Hepatic stellate cell (primary cell): Measurements from ENCODE around the gene IFT43.
A peak's percentile ranks its signal among the peaks of the same experiment; 100 is the strongest.

Source experiments
- DNase-seq: peaks from one replicate; pipeline ENCODE4 v3.0.0; 2011; ENCODE audit warnings: low spot score

Gene IFT43

GRCh38 chr14:76015668-76016067, 30.1 kb downstream of the IFT43 start:
- no peak for DNase-seq

- no peak for DNase-seq
Observed at GRCh38 chr14:76019676-76020075, 34.1 kb downstream of the IFT43 start.

DNA sequence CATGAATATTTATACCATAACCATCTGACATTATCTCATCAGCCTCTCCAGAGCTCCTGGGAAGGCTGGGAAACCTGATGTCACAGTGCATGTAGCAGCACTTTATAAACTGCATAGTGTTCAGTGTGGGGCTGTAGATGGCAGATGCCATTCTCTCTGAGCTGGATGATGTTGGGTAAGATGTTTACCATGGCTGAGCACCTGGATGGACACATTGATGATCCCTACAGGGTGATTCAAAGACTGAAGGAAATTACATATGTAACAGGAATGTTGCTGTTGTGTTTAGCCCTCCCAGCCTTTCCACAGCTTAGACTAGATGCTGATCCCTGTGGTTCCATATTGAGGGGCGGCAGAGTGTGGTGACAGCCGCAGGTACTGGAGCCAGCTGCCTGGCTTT, 37.4 kb downstream of the IFT43 start:
- DNase-seq, result no peak

DNA sequence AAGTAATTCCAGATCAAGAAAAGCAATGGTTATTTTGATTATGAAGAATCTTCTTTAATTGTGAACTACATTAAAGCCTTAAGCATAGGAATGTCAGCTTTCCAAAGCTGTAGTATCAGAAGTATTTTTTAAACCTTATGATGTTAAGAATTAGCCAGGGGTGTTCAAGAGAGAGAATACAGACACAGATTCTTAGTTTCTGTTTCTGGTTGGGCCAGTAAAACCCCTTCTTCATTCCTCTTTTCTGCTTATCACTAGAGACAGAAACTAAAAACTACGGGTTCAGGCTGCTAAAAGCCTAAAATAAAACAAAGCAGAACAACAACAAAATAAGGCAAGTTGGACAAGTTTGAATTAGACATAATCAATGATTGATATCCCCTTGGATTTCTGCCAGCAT, 38.2 kb downstream of the IFT43 start:
- no peak for DNase-seq

DNA sequence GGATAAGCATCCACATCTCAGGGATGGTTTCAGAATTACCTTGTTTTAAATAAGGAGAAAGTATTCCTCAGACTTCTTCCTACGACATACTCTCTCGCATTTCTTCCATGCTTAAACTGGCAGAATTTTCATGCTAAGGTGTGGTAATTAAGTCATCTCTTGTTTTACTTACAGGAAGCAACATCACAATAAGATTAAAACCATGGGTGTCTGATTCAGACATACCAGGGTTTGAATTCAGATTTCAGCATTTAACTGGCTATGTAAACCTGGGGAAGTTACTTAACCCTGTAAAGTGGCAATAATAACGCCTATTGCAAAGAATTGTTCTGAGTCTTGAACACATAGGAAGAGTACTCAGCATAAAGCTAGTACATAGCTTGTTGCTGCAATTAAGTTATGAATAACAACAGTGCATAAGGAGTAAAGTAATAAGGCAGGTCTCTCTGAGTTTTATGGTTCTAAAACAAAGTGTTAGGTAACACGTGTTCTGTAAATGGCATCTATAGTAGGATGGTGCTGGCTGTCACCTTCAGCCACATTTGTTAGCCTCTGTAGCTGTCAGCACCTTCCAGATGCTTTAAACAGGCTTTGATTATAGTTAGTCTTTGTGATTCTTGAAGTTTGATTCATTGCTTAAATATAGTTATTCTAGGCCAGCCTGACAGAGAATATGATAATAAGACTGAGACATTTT, 38.8 kb downstream of the IFT43 start:
- no peak for DNase-seq

GRCh38 chr14:76034566-76034965, 49.0 kb downstream of the IFT43 start:
- no peak for DNase-seq

- no peak for DNase-seq
Observed at GRCh38 chr14:76040704-76041103, 55.1 kb downstream of the IFT43 start.

DNA sequence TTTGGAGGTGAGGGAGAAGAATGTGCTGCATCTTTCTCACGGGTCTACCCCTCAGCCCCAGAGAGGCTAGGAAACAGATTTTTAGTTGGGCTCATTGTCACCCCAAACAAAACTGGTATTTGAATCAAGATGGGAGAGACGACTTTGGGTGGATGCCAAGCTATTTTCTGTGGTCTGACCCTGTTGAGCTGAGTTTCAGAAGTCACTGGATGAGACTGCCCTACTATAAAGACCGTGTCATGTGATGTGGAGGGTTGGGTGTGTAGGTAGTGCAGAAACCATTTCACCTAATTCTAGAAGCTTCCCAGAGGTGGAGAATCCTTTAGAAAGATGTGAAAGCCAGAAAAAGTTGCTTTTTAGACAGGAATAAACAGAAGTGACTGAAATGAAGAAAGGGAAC, 60.2 kb downstream of the IFT43 start:
- no peak for DNase-seq

GRCh38 chr14:76050250-76050649, 64.7 kb downstream of the IFT43 start:
- no peak for DNase-seq

- DNase-seq, result peak; percentile 43
Observed at GRCh38 chr14:76050797-76051392, 65.3 kb downstream of the IFT43 start.

- no peak for DNase-seq
Observed at GRCh38 chr14:76051717-76052465, 66.3 kb downstream of the IFT43 start.

GRCh38 chr14:76053572-76054355, 68.2 kb downstream of the IFT43 start:
- no peak for DNase-seq

GRCh38 chr14:76055330-76055729, 69.8 kb downstream of the IFT43 start:
- no peak for DNase-seq

DNA sequence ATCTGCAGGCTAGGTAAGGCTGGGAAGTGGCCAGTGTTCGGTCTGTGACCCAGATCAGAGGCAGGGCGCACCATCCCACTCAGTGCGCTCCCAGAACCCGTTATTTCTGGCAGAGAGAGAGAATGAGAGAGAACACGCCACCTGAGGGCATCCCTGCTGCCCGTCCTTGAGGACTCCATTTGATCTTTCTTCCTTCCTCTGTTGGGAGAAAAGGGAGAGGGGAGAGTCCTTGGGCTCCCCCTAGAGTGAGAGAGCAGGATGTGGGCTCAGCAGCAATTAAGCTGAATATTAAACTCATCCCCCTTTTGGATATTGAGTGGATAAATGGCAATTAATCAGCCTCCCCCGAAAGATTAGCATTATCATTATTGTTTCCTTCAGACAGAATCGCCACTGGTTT, 70.6 kb downstream of the IFT43 start:
- DNase-seq, result peak; percentile 27

- no peak for DNase-seq
Observed at GRCh38 chr14:76057914-76058313, 72.4 kb downstream of the IFT43 start.

GRCh38 chr14:76063327-76063726, 77.8 kb downstream of the IFT43 start:
- no peak for DNase-seq

GRCh38 chr14:76065519-76065918, 80.0 kb downstream of the IFT43 start:
- no peak for DNase-seq

- DNase-seq, result no peak
Observed at GRCh38 chr14:76067536-76067935, 82.0 kb downstream of the IFT43 start.

- DNase-seq, result no peak
Observed at GRCh38 chr14:76073717-76074116, 88.2 kb downstream of the IFT43 start.

DNA sequence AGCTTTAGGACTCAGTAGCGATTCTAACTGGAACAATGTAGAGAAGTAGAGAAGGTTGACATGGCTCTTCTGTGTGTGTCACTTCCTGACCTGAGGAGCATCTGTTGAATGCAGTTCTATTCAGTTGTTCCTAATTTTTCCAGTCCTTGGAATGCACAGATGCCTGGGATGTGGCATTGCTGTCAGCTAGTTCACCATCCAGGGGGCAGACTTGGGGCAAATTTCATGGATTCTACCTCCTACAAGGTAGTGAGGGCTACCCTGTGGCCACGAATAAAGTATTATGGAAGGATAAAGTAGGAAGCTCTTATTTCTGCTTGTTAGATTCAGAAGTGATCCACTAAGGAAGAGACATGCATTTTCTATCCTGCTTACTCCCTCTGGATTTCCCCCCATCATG, 91.8 kb downstream of the IFT43 start:
- no peak for DNase-seq

- no peak for DNase-seq
Observed at GRCh38 chr14:76078501-76078900, 92.9 kb downstream of the IFT43 start.

GRCh38 chr14:76080025-76080424, 94.5 kb downstream of the IFT43 start:
- DNase-seq, result no peak

- no peak for DNase-seq
Observed at GRCh38 chr14:76080471-76080870, 94.9 kb downstream of the IFT43 start.
